WERI-Rb-1 (cell line): Measurements from ENCODE around the gene SETD1A.
"Not testable (repeated sequence)": the region's sequence is repeated elsewhere in the genome, so short reads cannot be mapped to it uniquely, and the experiment has no call there.

ENCODE experiments used
- DNase-seq: peaks from one replicate; pipeline ENCODE4 v3.0.0-alpha.2; 2020
- H3K27ac ChIP-seq: fragments of 250-450 bp; sonication (Bioruptor Pico); 2 replicates; pipeline ENCODE4 v1.5.1; 2020; ENCODE audit warnings: mild to moderate bottlenecking, moderate library complexity
- H3K27me3 ChIP-seq: fragments of 250-450 bp; sonication (Bioruptor Pico); 2 replicates; pipeline ENCODE4 v1.5.1; 2021; ENCODE audit warnings: mild to moderate bottlenecking, low read depth, moderate library complexity; ENCODE audit not compliant: insufficient read depth, severe bottlenecking
- H3K36me3 ChIP-seq: fragments of 250-450 bp; sonication (Bioruptor Pico); 2 replicates; pipeline ENCODE4 v1.5.1; 2020; ENCODE audit warnings: mild to moderate bottlenecking, moderate library complexity
- H3K4me3 ChIP-seq: 2 replicates; pipeline ENCODE4 v1.5.1; 2011; ENCODE audit warnings: low read depth, mild to moderate bottlenecking, control low read depth, low read length
- H3K9me3 ChIP-seq: fragments of 250-450 bp; sonication (Bioruptor Pico); 2 replicates; pipeline ENCODE4 v1.5.1; 2021; ENCODE audit warnings: mild to moderate bottlenecking, moderate library complexity; ENCODE audit not compliant: severe bottlenecking
- TF ChIP-seq, protein P1 (sequence below): IDR thresholded peaks from 2 replicates; pipeline ENCODE4 v1.5.1; 2011; ENCODE audit warnings: low read depth, mild to moderate bottlenecking, control low read depth, inconsistent platforms, low read length

SETD1A gene

DNA sequence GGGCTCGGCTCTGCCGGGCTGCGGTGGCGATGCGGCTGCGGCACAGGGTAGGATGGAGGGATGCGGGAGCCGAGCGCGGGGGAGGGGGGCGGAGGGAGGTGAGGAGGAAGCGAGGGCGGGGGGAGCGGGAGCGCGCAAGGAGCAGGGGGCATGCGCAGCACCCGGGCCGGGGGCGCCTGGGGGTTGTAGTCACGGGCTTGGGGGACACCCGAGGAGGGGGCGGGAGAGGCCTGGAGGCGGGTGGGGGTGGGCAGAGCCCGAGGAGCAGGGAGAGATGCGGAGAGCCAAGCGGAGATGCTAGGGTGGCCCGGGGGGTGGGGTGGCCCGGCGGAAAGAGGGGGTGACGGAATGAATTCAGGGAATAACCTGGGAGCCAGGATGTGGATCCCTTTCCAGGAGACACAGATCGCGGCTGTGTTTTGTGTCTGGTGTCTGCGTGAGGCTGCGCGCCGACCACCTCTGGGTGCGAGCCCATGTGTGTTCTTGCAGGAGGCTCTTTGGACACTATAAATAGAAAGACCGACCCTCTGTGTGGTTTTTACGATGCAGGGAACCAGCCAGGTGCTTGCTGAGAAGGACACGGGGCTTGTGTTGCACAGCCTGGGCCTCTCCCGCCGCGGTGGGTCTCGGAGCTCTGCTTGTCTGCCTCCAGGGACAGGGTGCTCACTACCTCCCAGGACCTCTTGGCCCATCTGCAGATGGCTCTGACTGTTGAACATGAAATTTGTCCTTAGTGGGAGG is 53.2 kb downstream of the SETD1A start, which contains the start of gene STX1B:
Gene STX1B (minus strand): TSS at position 54 of the 741 bp plus-strand sequence. CDS start 242 bp downstream, outside the sequence.
- Histone ChIP-seq H3K4me3 (peak within 1 kb of the TSS; percentile 42), H3K27ac (no peak within 1 kb of the TSS), H3K27me3 (no peaks in the 10 kb centered on the region), H3K36me3 (no peaks in the 10 kb centered on the region), H3K9me3 (no peaks in the 10 kb centered on the region)
- peak; percentile 89 for DNase-seq
- TF ChIP-seq, protein P1, sequence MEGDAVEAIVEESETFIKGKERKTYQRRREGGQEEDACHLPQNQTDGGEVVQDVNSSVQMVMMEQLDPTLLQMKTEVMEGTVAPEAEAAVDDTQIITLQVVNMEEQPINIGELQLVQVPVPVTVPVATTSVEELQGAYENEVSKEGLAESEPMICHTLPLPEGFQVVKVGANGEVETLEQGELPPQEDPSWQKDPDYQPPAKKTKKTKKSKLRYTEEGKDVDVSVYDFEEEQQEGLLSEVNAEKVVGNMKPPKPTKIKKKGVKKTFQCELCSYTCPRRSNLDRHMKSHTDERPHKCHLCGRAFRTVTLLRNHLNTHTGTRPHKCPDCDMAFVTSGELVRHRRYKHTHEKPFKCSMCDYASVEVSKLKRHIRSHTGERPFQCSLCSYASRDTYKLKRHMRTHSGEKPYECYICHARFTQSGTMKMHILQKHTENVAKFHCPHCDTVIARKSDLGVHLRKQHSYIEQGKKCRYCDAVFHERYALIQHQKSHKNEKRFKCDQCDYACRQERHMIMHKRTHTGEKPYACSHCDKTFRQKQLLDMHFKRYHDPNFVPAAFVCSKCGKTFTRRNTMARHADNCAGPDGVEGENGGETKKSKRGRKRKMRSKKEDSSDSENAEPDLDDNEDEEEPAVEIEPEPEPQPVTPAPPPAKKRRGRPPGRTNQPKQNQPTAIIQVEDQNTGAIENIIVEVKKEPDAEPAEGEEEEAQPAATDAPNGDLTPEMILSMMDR: no peak

DNA sequence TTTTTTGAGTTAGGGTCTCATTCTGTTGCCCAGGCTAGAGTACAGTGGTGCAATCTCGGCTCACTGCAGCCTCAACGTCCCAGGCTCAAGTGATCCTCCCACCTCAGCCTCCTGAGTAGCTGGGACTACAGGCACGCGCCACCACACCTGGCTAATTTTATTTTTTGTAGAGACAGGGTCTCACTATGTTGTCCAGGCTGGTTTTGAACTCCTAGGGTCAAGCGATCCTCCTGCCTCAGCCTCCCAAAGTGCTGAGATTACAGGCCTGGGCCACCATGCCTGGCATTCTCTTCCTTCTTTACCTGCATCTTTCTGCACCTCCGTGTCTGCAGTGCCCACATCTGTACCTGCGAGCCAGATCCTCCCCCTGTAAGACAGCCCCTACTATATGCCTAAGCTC is 54.3 kb downstream of the SETD1A start:
- not testable (repeated sequence) for H3K27me3 ChIP-seq, H3K36me3 ChIP-seq, H3K27ac ChIP-seq, H3K9me3 ChIP-seq, H3K4me3 ChIP-seq, DNase-seq

DNA sequence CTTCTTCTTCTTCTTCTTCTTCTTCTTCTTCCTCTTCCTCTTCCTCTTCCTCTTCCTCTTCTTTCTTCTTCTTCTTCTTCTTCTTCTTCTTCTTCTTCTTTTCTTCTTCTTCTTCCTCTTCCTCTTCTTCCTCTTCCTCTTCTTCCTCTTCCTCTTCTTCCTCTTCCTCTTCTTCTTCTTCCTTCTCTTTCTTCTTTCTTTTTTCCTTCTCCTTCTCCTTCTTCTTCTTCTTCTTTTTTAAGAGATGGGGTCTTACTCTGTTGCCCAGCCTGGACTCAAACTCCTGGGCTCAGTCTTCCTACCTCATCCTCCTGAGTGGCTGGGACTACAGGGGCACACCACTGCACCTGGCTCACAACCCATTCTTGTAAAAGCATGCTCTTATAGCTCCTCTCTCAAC is 55.7 kb downstream of the SETD1A start:
- not testable (repeated sequence) for H3K9me3 ChIP-seq, H3K27me3 ChIP-seq, H3K27ac ChIP-seq, DNase-seq, H3K36me3 ChIP-seq, H3K4me3 ChIP-seq

DNA sequence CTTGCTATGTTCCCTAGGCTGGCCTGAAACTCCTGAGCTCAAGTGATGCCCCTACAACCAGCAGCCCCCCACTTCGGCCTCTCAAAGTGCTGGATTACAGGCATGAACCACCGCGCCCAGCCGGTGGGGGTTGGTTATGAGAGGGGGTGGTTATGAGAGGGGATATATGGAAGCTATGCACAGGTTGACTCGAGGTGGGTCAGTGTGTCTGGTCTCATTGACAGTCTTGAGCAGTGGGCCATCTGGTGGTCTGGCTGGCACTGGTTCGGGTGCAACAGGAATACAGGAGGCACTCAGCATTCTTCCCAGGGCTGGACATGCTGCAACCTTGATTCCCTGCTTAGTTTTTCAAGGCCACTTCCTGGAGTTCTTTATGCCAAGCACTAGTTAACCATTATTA is 58.5 kb downstream of the SETD1A start:
- no peak overlapping the region for H3K27ac ChIP-seq
- H3K27me3 ChIP-seq: no peaks in the 10 kb centered on the region
- TF ChIP-seq, protein P1: peak; percentile 71
- no peak overlapping the region for H3K4me3 ChIP-seq
- H3K36me3 ChIP-seq: no peaks in the 10 kb centered on the region
- H3K9me3 ChIP-seq: no peaks in the 10 kb centered on the region
- peak; percentile 66 for DNase-seq

DNA sequence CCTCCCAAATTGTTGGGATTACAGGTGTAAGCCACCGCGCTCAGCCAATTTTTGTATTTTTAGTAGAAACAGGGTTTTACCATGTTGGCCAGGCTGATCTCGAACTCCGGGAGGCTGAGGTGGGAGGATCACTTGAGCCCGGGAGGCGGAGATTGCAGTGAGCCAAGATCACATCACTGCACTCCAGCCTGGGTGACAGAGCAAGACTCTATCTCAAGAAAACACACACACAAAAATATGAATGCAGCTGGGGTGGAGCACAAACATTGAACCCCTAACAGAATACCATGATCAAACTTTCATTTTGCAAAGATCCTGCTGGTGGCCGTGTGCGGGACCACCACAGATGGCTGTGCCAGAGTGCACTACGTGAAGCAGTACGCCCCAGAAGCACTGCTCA is 60.2 kb downstream of the SETD1A start:
- H3K27ac ChIP-seq, H3K4me3 ChIP-seq, H3K36me3 ChIP-seq, H3K27me3 ChIP-seq, H3K9me3 ChIP-seq, DNase-seq: not testable (repeated sequence)

DNA sequence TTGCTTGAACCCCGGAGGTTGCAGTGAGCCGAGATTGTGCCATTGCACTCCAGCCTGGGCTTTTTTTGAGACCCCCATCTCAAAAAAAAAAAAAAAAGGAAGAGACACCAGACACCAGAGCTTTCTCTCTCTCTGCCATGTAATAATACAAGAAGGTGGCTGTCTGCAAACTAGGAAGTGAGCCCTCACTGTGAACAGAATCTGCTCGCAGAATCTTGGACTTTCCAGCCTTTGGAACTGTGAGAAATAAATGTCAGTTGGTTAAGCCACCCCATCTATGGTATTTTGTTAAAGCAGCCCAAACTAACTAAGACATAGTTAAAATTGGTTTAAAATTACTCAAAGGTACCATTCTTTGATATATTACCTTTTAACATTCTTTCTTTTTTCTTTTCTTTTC is 63.0 kb downstream of the SETD1A start:
- Histone ChIP-seq H3K36me3 (no peaks in the 10 kb centered on the region), H3K4me3 (no peak overlapping the region), H3K27me3 (no peaks in the 10 kb centered on the region), H3K27ac (no peak overlapping the region), H3K9me3 (no peaks in the 10 kb centered on the region)
- no peak for DNase-seq
- TF ChIP-seq, protein P1: no peak

DNA sequence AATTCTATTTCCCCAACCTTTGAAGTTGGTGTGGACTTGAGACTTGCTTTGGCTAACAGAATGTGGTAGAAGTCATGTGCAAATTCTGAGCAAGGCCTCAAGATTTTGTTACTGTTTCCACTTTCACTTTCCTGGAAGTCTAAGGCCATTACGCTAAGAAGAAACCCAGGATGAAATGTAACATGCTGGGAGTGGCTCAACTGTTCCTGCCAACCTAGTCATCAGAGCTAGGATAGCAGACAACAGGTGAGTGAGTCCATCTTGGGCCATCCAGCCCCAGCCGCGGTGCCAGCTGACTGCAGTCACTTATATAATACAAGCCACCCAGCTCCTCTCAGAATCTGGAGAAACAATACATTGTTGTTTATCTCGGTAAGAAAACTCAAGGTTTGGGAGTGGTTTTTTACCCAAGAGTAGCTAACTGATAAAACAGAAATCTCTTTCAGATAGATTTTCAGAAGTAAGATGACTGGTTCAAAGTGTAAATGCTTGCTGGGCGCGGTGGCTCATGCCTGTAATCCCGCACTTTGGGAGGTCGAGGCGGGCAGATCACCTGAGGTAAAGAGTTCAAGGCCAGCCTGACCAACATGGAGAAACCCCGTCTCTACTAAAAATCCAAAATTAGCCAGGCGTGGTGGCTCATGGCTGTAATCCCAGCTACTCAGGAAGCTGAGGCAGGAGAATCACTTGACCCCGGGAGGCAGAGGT is 65.1 kb downstream of the SETD1A start:
- TF ChIP-seq, protein P1: no peak
- H3K27ac ChIP-seq: no peak overlapping the region
- H3K9me3 ChIP-seq: no peaks in the 10 kb centered on the region
- no peaks in the 10 kb centered on the region for H3K36me3 ChIP-seq
- no peak for DNase-seq
- H3K27me3 ChIP-seq: no peaks in the 10 kb centered on the region
- no peak overlapping the region for H3K4me3 ChIP-seq
